ENCODE results near the gene IFIT3. TPM values are rescaled to one million over a fixed set of nuclear protein-coding genes. Genes with fewer than 3 reads are reported as not detected.
A peak's percentile ranks its signal among the peaks of the same experiment; 100 is the strongest.

Gene IFIT3
- total and polyA plus RNA-seq, 2 donors (not counting 1 experiment from before 2014, with no cell fraction given), result 33.5 to 62.9 TPM

- no peaks in the 10 kb centered on the region for H3K27me3 ChIP-seq (ENCODE audit: control insufficient read depth, insufficient read depth, low read length)
- H3K36me3 ChIP-seq (ENCODE audit: control insufficient read depth, insufficient read depth, low read length), result no peaks in the 10 kb centered on the region
- no peak overlapping the region for H3K4me3 ChIP-seq (replicated peaks in 1 of 4; ENCODE audit: control extremely low read depth in 1 of 4, insufficient read depth in 1 of 4, low read depth in 3 of 4, low read length in 4 of 4)
- no peak for DNase-seq (ENCODE audit: low read depth in 2 of 2)
- H3K9ac ChIP-seq (ENCODE audit: insufficient read depth, low read length), result no peak overlapping the region
- H3K9me3 ChIP-seq (ENCODE audit: control insufficient read depth, insufficient read depth, low read depth, low read length), result no peaks in the 10 kb centered on the region
- no peak overlapping the region for H2AFZ ChIP-seq (ENCODE audit: low read length)
- no peaks in the 10 kb centered on the region for H4K20me1 ChIP-seq (ENCODE audit: control insufficient read depth, extremely low read depth, insufficient read depth, low read length)
- H3K4me1 ChIP-seq (ENCODE audit: control insufficient read depth, extremely low read depth, insufficient read depth, low read length), result peaks cover 9% of the 10 kb centered on the region
- no peak overlapping the region for H3K4me2 ChIP-seq (ENCODE audit: extremely low read depth, insufficient read depth, low read length)
- no peak overlapping the region for H3K27ac ChIP-seq (ENCODE audit: insufficient read depth, low read length)
- H3K79me2 ChIP-seq (ENCODE audit: control insufficient read depth, insufficient read depth, low read length), result no peaks in the 10 kb centered on the region
- TF ChIP-seq CTCF (conservative IDR thresholded peaks at IDR 0.05 in 1 of 2, IDR thresholded peaks at IDR 0.05 in 1 of 2; ENCODE audit: low read depth in 1 of 2, low read length in 2 of 2) (no peak), EZH2 (IDR thresholded peaks at IDR 0.05; ENCODE audit: low read length, missing control alignments) (no peak)
Measured at GRCh38 chr10:89294721-89295239, 33.0 kb upstream of the IFIT3 start.

GRCh38 chr10:89295597-89295996 lies 32.2 kb upstream of the IFIT3 start:
- Histone ChIP-seq H3K36me3 (ENCODE audit: control insufficient read depth, insufficient read depth, low read length) (no peaks in the 10 kb centered on the region), H3K4me1 (ENCODE audit: control insufficient read depth, extremely low read depth, insufficient read depth, low read length) (peaks cover 9% of the 10 kb centered on the region), H3K4me3 (replicated peaks in 1 of 4; ENCODE audit: control extremely low read depth in 1 of 4, insufficient read depth in 1 of 4, low read depth in 3 of 4, low read length in 4 of 4) (no peak overlapping the region), H3K9me3 (ENCODE audit: control insufficient read depth, insufficient read depth, low read depth, low read length) (no peaks in the 10 kb centered on the region), H3K27me3 (ENCODE audit: control insufficient read depth, insufficient read depth, low read length) (no peaks in the 10 kb centered on the region), H3K79me2 (ENCODE audit: control insufficient read depth, insufficient read depth, low read length) (no peaks in the 10 kb centered on the region), H3K4me2 (ENCODE audit: extremely low read depth, insufficient read depth, low read length) (peak overlapping the region; percentile 65), H3K9ac (ENCODE audit: insufficient read depth, low read length) (no peak overlapping the region), H2AFZ (ENCODE audit: low read length) (no peak overlapping the region), H4K20me1 (ENCODE audit: control insufficient read depth, extremely low read depth, insufficient read depth, low read length) (no peaks in the 10 kb centered on the region), H3K27ac (ENCODE audit: insufficient read depth, low read length) (peak overlapping the region; percentile 78)
- peak; percentile 71 to 74 for DNase-seq (ENCODE audit: low read depth in 2 of 2)
- no peak for TF ChIP-seq EZH2 (IDR thresholded peaks at IDR 0.05; ENCODE audit: low read length, missing control alignments)
- no peak for TF ChIP-seq CTCF (conservative IDR thresholded peaks at IDR 0.05 in 1 of 2, IDR thresholded peaks at IDR 0.05 in 1 of 2; ENCODE audit: low read depth in 1 of 2, low read length in 2 of 2)

GRCh38 chr10:89296220-89296648 lies 31.6 kb upstream of the IFIT3 start:
- H3K79me2 ChIP-seq (ENCODE audit: control insufficient read depth, insufficient read depth, low read length), result no peaks in the 10 kb centered on the region
- no peak overlapping the region for H2AFZ ChIP-seq (ENCODE audit: low read length)
- no peaks in the 10 kb centered on the region for H3K9me3 ChIP-seq (ENCODE audit: control insufficient read depth, insufficient read depth, low read depth, low read length)
- H3K9ac ChIP-seq (ENCODE audit: insufficient read depth, low read length), result no peak overlapping the region
- DNase-seq (ENCODE audit: low read depth in 2 of 2), result peak in 1 of 2 donors; percentile 90
- no peaks in the 10 kb centered on the region for H3K36me3 ChIP-seq (ENCODE audit: control insufficient read depth, insufficient read depth, low read length)
- peak overlapping the region; percentile 65 for H3K4me2 ChIP-seq (ENCODE audit: extremely low read depth, insufficient read depth, low read length)
- H4K20me1 ChIP-seq (ENCODE audit: control insufficient read depth, extremely low read depth, insufficient read depth, low read length), result no peaks in the 10 kb centered on the region
- peak overlapping the region; percentile 78 for H3K27ac ChIP-seq (ENCODE audit: insufficient read depth, low read length)
- no peak overlapping the region for H3K4me3 ChIP-seq (replicated peaks in 1 of 4; ENCODE audit: control extremely low read depth in 1 of 4, insufficient read depth in 1 of 4, low read depth in 3 of 4, low read length in 4 of 4)
- no peaks in the 10 kb centered on the region for H3K27me3 ChIP-seq (ENCODE audit: control insufficient read depth, insufficient read depth, low read length)
- H3K4me1 ChIP-seq (ENCODE audit: control insufficient read depth, extremely low read depth, insufficient read depth, low read length), result peaks cover 10% of the 10 kb centered on the region
- TF ChIP-seq CTCF (conservative IDR thresholded peaks at IDR 0.05 in 1 of 2, IDR thresholded peaks at IDR 0.05 in 1 of 2; ENCODE audit: low read depth in 1 of 2, low read length in 2 of 2), result no peak
- no peak for TF ChIP-seq EZH2 (IDR thresholded peaks at IDR 0.05; ENCODE audit: low read length, missing control alignments)

Measured in fibroblast of lung (primary cell).